GM23338 (cell line): ENCODE results near the gene ZNF627. TPM values are rescaled to one million over a fixed set of nuclear protein-coding genes. Genes with fewer than 3 reads are reported as not detected.
"Not testable (repeated sequence)": the region's sequence is repeated elsewhere in the genome, so short reads cannot be mapped to it uniquely, and the experiment has no call there.

ENCODE experiments used
- ATAC-seq: fragments of 200-7000 bp; cut with Tn5 transposase; 3 replicates; pipeline ENCODE4 v1.9.1; 2020
- DNase-seq: peaks from one replicate; pipeline ENCODE4 v3.0.0-alpha.2; 2015; ENCODE audit warnings: low spot score
- H2AFZ ChIP-seq: fragments of 200-600 bp; sonication (generic); 2 replicates; pipeline ENCODE4 v1.8.0; 2016; ENCODE audit warnings: antibody characterized with exemption, mild to moderate bottlenecking, moderate library complexity
- H3F3A ChIP-seq: fragments of 200-600 bp; sonication (generic); replicated peaks from 2 replicates; pipeline ENCODE4 v1.8.0; 2017; ENCODE audit warnings: antibody characterized with exemption, mixed run types, low read depth
- H3K27ac ChIP-seq: fragments of 200-600 bp; sonication (generic); 2 replicates; pipeline ENCODE4 v1.6.1; 2016; ENCODE audit warnings: low read depth
- H3K27me3 ChIP-seq: fragments of 200-600 bp; sonication (generic); 2 replicates; pipeline ENCODE4 v1.8.0; 2016; ENCODE audit warnings: mild to moderate bottlenecking, mixed run types, moderate library complexity; ENCODE audit not compliant: insufficient read depth
- H3K36me3 ChIP-seq: fragments of 200-600 bp; sonication (generic); 2 replicates; pipeline ENCODE4 v1.8.0; 2016; ENCODE audit warnings: mild to moderate bottlenecking; ENCODE audit not compliant: insufficient read depth
- H3K4me1 ChIP-seq: fragments of 200-600 bp; sonication (generic); 2 replicates; pipeline ENCODE4 v1.8.0; 2016; ENCODE audit warnings: mild to moderate bottlenecking, moderate library complexity; ENCODE audit not compliant: insufficient read depth
- H3K4me2 ChIP-seq: fragments of 200-600 bp; sonication (generic); 2 replicates; pipeline ENCODE4 v1.7.1; 2017; ENCODE audit warnings: mixed run types
- H3K4me3 ChIP-seq: fragments of 200-600 bp; sonication (generic); 2 replicates; pipeline ENCODE4 v1.6.1; 2016; ENCODE audit warnings: mixed run types
- H3K79me2 ChIP-seq: fragments of 200-600 bp; sonication (generic); replicated peaks from 2 replicates; pipeline ENCODE4 v1.8.0; 2017; ENCODE audit warnings: mild to moderate bottlenecking; ENCODE audit not compliant: insufficient read depth
- H3K9me2 ChIP-seq: fragments of 200-600 bp; sonication (generic); 2 replicates; pipeline ENCODE4 v1.8.0; 2017; ENCODE audit not compliant: insufficient read depth
- H4K20me1 ChIP-seq: fragments of 200-600 bp; sonication (generic); replicated peaks from 2 replicates; pipeline ENCODE4 v1.8.0; 2017; ENCODE audit warnings: mild to moderate bottlenecking; ENCODE audit not compliant: insufficient read depth
- H3K27ac Mint-ChIP-seq: 2 replicates; pipeline ENCODE4 v1.8.0; 2020; ENCODE audit warnings: inconsistent platforms, mild to moderate bottlenecking, moderate library complexity, mixed read lengths
- H3K27me3 Mint-ChIP-seq: 3 replicates; pipeline ENCODE4 v1.8.0; 2022; ENCODE audit warnings: low read depth, mild to moderate bottlenecking, moderate library complexity, mixed read lengths, inconsistent platforms; ENCODE audit not compliant: insufficient read depth, poor library complexity
- H3K36me3 Mint-ChIP-seq: 3 replicates; pipeline ENCODE4 v1.8.0; 2021; ENCODE audit warnings: low read depth, mild to moderate bottlenecking, inconsistent platforms, moderate library complexity, mixed read lengths
- H3K4me1 Mint-ChIP-seq: 3 replicates; pipeline ENCODE4 v1.8.0; 2020; ENCODE audit warnings: mild to moderate bottlenecking, inconsistent platforms, mixed read lengths
- H3K4me3 Mint-ChIP-seq: 3 replicates; pipeline ENCODE4 v1.8.0; 2021; ENCODE audit warnings: moderate library complexity, mild to moderate bottlenecking, inconsistent platforms, mixed read lengths
- H3K9me3 Mint-ChIP-seq: 3 replicates; pipeline ENCODE4 v1.8.0; 2020; ENCODE audit warnings: moderate library complexity, mild to moderate bottlenecking, inconsistent platforms, mixed read lengths
- EZH2 ChIP-seq: fragments of 200-600 bp; sonication (generic); IDR thresholded peaks from one replicate; pipeline ENCODE4 v1.8.0; 2017; ENCODE audit warnings: antibody characterized with exemption, mild to moderate bottlenecking, low read depth; ENCODE audit not compliant: unreplicated experiment
- POLR2AphosphoS5 ChIP-seq: IDR thresholded peaks from 2 replicates; pipeline ENCODE4 v1.6.1; 2016; ENCODE audit warnings: antibody characterized with exemption, low read depth
- ZNF114 ChIP-seq: fragments of 250-450 bp; sonication (Bioruptor Pico); IDR thresholded peaks from 2 replicates; pipeline ENCODE4 v1.5.0; 2020; ENCODE audit warnings: mild to moderate bottlenecking, moderate library complexity
- polyA plus RNA-seq: library from polyadenylated mRNA; unstranded; fragments of >200 nt; fragmentation: Nextera tagmentation; extraction: Ambion mirVana; gene quantifications from 2 replicates; pipeline ENCODE4 v1.2.1, GENCODE V29; 2016
- total RNA-seq: library from RNA; depleted of rRNA; stranded (reverse); fragments of >200 nt; shearing (Covaris generic); gene quantifications from 2 replicates; pipeline ENCODE4 v1.2.3, GENCODE V29; 2014
- TF ChIP-seq, protein P1 (sequence below): fragments of 250-450 bp; sonication (Bioruptor Pico); IDR thresholded peaks from 2 replicates; pipeline ENCODE4 v1.5.0; 2020; ENCODE audit warnings: mild to moderate bottlenecking, moderate library complexity
- TF ChIP-seq, protein P2 (sequence below): IDR thresholded peaks from 2 replicates; pipeline ENCODE4 v1.6.1; 2016; ENCODE audit warnings: antibody characterized with exemption
- TF ChIP-seq, protein P3 (sequence below), 2 experiments: fragments of 200-600 bp in 1 of 2; sonication (generic) in 1 of 2; conservative IDR thresholded peaks; 2 replicates each; pipeline versions ENCODE4 v1.5.1 to v1.6.1; 2016 to 2017; ENCODE audit warnings: antibody characterized with exemption in 2 of 2, low read depth in 2 of 2, mild to moderate bottlenecking in 2 of 2, moderate library complexity in 1 of 2

The ZNF627 gene
- total and polyA plus RNA-seq, 2 experiments from 2014 or later: 9.0 to 15.4 TPM

DNA sequence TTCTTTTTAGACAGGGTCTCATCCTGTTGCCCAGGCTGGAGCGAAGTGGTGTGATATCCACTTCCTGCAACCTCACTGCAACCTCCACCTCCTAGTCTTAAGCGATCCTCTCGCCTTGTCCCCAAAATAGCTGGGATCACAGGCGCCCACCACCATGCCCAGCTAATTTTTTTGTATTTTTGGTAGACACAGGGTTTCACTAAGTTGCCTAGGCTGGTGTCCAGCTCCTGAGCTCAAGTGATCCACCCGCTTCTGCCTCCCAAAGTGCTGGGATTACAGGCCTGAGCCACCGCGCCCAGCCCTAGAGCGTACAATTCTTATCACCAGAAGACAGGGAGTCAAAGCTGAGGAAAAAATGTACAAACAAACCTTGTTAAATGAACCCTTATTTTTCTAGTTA is 33.8 kb upstream of the ZNF627 start (continued):
- TF ChIP-seq, protein P1, sequence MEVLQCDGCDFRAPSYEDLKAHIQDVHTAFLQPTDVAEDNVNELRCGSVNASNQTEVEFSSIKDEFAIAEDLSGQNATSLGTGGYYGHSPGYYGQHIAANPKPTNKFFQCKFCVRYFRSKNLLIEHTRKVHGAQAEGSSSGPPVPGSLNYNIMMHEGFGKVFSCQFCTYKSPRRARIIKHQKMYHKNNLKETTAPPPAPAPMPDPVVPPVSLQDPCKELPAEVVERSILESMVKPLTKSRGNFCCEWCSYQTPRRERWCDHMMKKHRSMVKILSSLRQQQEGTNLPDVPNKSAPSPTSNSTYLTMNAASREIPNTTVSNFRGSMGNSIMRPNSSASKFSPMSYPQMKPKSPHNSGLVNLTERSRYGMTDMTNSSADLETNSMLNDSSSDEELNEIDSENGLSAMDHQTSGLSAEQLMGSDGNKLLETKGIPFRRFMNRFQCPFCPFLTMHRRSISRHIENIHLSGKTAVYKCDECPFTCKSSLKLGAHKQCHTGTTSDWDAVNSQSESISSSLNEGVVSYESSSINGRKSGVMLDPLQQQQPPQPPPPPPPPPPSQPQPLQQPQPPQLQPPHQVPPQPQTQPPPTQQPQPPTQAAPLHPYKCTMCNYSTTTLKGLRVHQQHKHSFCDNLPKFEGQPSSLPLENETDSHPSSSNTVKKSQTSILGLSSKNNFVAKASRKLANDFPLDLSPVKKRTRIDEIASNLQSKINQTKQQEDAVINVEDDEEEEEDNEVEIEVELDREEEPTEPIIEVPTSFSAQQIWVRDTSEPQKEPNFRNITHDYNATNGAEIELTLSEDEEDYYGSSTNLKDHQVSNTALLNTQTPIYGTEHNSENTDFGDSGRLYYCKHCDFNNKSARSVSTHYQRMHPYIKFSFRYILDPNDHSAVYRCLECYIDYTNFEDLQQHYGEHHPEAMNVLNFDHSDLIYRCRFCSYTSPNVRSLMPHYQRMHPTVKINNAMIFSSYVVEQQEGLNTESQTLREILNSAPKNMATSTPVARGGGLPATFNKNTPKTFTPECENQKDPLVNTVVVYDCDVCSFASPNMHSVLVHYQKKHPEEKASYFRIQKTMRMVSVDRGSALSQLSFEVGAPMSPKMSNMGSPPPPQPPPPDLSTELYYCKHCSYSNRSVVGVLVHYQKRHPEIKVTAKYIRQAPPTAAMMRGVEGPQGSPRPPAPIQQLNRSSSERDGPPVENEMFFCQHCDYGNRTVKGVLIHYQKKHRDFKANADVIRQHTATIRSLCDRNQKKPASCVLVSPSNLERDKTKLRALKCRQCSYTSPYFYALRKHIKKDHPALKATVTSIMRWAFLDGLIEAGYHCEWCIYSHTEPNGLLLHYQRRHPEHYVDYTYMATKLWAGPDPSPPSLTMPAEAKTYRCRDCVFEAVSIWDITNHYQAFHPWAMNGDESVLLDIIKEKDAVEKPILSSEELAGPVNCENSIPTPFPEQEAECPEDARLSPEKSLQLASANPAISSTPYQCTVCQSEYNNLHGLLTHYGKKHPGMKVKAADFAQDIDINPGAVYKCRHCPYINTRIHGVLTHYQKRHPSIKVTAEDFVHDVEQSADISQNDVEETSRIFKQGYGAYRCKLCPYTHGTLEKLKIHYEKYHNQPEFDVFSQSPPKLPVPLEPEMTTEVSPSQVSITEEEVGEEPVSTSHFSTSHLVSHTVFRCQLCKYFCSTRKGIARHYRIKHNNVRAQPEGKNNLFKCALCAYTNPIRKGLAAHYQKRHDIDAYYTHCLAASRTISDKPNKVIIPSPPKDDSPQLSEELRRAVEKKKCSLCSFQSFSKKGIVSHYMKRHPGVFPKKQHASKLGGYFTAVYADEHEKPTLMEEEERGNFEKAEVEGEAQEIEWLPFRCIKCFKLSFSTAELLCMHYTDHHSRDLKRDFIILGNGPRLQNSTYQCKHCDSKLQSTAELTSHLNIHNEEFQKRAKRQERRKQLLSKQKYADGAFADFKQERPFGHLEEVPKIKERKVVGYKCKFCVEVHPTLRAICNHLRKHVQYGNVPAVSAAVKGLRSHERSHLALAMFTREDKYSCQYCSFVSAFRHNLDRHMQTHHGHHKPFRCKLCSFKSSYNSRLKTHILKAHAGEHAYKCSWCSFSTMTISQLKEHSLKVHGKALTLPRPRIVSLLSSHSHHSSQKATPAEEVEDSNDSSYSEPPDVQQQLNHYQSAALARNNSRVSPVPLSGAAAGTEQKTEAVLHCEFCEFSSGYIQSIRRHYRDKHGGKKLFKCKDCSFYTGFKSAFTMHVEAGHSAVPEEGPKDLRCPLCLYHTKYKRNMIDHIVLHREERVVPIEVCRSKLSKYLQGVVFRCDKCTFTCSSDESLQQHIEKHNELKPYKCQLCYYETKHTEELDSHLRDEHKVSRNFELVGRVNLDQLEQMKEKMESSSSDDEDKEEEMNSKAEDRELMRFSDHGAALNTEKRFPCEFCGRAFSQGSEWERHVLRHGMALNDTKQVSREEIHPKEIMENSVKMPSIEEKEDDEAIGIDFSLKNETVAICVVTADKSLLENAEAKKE (CRISPR knock-in tag): no peak
- TF ChIP-seq, protein P2, sequence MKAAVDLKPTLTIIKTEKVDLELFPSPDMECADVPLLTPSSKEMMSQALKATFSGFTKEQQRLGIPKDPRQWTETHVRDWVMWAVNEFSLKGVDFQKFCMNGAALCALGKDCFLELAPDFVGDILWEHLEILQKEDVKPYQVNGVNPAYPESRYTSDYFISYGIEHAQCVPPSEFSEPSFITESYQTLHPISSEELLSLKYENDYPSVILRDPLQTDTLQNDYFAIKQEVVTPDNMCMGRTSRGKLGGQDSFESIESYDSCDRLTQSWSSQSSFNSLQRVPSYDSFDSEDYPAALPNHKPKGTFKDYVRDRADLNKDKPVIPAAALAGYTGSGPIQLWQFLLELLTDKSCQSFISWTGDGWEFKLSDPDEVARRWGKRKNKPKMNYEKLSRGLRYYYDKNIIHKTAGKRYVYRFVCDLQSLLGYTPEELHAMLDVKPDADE: no peak
- TF ChIP-seq ZNF114: no peak
- TF ChIP-seq EZH2: no peak
- TF ChIP-seq POLR2AphosphoS5: no peak
- TF ChIP-seq, protein P3, sequence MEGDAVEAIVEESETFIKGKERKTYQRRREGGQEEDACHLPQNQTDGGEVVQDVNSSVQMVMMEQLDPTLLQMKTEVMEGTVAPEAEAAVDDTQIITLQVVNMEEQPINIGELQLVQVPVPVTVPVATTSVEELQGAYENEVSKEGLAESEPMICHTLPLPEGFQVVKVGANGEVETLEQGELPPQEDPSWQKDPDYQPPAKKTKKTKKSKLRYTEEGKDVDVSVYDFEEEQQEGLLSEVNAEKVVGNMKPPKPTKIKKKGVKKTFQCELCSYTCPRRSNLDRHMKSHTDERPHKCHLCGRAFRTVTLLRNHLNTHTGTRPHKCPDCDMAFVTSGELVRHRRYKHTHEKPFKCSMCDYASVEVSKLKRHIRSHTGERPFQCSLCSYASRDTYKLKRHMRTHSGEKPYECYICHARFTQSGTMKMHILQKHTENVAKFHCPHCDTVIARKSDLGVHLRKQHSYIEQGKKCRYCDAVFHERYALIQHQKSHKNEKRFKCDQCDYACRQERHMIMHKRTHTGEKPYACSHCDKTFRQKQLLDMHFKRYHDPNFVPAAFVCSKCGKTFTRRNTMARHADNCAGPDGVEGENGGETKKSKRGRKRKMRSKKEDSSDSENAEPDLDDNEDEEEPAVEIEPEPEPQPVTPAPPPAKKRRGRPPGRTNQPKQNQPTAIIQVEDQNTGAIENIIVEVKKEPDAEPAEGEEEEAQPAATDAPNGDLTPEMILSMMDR (conservative IDR thresholded peaks at IDR 0.05; ENCODE audit: low read depth in 2 of 2): no peak

DNA sequence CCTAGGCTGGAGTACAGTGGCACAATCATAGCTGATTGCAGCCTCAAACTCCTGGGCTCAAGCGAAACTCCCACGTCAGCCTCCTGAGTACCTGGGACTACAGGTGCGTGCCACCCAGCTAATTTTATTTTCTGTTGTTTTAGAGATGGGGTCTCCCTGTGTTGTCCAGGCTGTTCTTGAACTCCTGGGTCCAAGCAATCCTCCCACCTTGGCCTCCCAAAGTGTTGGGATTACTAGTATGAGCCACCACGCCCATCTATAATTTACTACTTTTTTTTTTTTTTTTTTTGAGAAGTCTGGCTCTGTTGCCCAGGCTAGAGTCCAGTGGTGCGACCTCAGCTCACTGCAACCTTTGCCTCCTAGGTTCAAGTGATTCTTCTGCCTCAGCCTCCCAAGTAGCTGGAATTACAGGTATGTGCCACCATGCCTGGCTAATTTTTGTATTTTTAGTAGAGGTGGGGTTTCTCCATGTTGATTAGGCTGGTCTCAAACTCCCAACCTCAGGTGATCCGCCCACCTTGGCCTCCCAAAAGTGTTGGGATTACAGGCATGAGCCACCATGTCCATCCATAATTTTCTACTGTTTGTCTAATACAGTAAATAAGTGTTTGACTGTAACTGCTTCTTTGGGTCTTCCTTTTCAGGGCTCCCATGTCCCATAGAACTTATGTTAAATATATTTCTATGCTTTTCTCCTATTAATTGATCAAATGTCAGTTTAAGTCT is 33.0 kb upstream of the ZNF627 start:
- H3K79me2 ChIP-seq, H3K4me2 ChIP-seq, H2AFZ ChIP-seq, ATAC-seq, DNase-seq, H3K9me2 ChIP-seq, H3F3A ChIP-seq, H3K4me3 ChIP-seq, H3K4me1 Mint-ChIP-seq, H3K4me1 ChIP-seq, H3K36me3 ChIP-seq, H3K4me3 Mint-ChIP-seq, H3K27me3 ChIP-seq, H3K27me3 Mint-ChIP-seq, H3K27ac Mint-ChIP-seq, H4K20me1 ChIP-seq, H3K36me3 Mint-ChIP-seq, H3K27ac ChIP-seq, H3K9me3 Mint-ChIP-seq: not testable (repeated sequence)

DNA sequence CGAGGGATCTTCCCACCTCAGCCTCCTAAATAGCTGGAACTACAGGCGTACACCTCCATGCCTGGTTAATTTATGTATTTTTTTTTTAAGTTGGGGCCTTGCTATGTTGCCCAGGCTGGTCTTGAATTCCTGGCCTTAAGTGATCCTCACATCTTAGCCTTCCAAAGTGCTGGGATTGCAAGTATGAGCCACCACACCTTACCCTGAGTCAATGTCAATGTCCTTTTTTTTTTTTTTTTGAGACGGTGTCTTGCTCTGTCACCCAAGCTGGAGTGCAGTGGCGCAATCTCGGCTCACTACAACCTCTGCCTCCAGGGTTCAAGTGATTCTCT is 31.7 kb upstream of the ZNF627 start:
- not testable (repeated sequence) for H3K9me2 ChIP-seq, ATAC-seq, H3K4me2 ChIP-seq, H3K27ac Mint-ChIP-seq, H3K36me3 ChIP-seq, H3K27me3 Mint-ChIP-seq, H3K4me3 Mint-ChIP-seq, H3K36me3 Mint-ChIP-seq, H3K27me3 ChIP-seq, H3K4me3 ChIP-seq, H3K4me1 Mint-ChIP-seq, DNase-seq, H3K79me2 ChIP-seq, H3K9me3 Mint-ChIP-seq, H4K20me1 ChIP-seq, H3K27ac ChIP-seq, H3F3A ChIP-seq, H3K4me1 ChIP-seq, H2AFZ ChIP-seq
